ENCODE data around the gene AFF3.

The AFF3 gene

DNA sequence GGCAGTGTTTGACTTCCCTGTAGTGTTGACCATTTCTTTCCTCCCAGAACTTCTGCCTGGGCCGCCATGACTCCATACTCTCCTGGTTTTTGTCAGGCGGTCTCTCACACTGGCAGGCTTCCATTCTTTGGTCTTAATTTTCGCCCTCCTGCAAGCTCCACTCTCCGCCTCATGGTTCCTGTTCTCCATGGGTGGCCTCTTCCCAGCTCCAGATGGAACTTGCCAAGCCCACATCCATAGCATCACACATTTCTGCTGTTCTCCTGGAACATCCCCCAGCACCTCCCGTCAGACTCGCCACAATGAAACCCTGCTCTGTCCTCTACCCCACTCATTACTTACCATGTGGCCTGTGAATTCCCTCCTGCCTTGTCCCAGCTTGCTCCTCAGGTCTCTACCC lies 896 bp upstream of the AFF3 start:
- TF ChIP-seq ISL1 (CRISPR knock-in tag; IDR thresholded peaks at IDR 0.05) (no peak), ZNF8 (CRISPR knock-in tag; IDR thresholded peaks at IDR 0.05) (no peak)
- no peak for ATAC-seq

DNA sequence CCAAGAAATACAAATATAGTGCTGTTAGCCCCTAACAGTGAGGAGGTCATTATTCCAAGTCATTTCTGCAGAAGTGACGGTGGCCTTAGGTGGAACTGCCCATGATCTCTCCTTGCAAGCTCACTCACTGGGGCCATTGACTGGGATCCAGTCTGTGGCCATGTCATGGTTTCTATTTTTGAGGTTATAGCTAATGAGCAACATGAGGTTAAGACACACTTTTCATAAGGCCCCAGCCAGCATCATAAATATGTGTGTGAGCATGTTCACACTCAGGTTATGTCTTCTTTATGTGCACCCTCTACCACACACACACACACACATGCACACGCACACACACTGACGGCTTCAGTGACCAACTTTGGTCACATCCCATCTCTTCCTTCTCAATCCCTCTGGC lies 484 bp downstream of the AFF3 start:
- ATAC-seq = no peak
- TF ChIP-seq TCF4 (CRISPR knock-in tag; IDR thresholded peaks at IDR 0.05; ENCODE audit: borderline replicate concordance) = no peak
- TF ChIP-seq PPARA (CRISPR knock-in tag; IDR thresholded peaks at IDR 0.05; ENCODE audit: borderline replicate concordance) = no peak
- no peak for TF ChIP-seq SNAI2 (CRISPR knock-in tag; IDR thresholded peaks at IDR 0.05)
- TF ChIP-seq, protein P1, sequence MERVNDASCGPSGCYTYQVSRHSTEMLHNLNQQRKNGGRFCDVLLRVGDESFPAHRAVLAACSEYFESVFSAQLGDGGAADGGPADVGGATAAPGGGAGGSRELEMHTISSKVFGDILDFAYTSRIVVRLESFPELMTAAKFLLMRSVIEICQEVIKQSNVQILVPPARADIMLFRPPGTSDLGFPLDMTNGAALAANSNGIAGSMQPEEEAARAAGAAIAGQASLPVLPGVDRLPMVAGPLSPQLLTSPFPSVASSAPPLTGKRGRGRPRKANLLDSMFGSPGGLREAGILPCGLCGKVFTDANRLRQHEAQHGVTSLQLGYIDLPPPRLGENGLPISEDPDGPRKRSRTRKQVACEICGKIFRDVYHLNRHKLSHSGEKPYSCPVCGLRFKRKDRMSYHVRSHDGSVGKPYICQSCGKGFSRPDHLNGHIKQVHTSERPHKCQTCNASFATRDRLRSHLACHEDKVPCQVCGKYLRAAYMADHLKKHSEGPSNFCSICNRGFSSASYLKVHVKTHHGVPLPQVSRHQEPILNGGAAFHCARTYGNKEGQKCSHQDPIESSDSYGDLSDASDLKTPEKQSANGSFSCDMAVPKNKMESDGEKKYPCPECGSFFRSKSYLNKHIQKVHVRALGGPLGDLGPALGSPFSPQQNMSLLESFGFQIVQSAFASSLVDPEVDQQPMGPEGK (CRISPR knock-in tag; IDR thresholded peaks at IDR 0.05; ENCODE audit: borderline replicate concordance) = no peak
- no peak for TF ChIP-seq RARB (CRISPR knock-in tag; IDR thresholded peaks at IDR 0.05)
- TF ChIP-seq CSDC2 (CRISPR knock-in tag; IDR thresholded peaks at IDR 0.05) = no peak

DNA sequence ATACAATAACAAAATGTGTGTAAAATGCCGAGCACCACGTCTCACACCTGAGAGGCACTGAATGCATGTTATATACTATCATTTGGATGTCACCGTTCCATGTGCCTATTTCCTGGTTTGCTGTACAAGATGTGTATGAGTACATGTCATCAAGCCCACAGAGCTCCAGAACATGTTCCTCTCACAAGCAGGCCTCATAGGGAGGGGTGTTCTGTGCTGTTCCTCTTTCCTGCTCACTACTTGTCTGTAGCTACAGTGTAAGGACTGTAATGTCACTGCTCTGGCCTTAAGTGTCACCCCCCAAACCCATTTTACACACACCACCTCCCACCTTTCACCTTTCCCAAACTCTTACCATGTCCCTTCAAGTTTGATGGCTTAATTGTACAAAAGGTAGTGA lies 1.8 kb downstream of the AFF3 start:
- no peak for ATAC-seq
- TF ChIP-seq, protein P1 (CRISPR knock-in tag; IDR thresholded peaks at IDR 0.05; ENCODE audit: borderline replicate concordance) = no peak
- TF ChIP-seq OSR1 (CRISPR knock-in tag; IDR thresholded peaks at IDR 0.05) (no peak), BACH2 (CRISPR knock-in tag; IDR thresholded peaks at IDR 0.05; ENCODE audit: borderline replicate concordance) (no peak), ZC3H10 (CRISPR knock-in tag; IDR thresholded peaks at IDR 0.05) (no peak), ZNF8 (CRISPR knock-in tag; IDR thresholded peaks at IDR 0.05) (no peak), CSDC2 (CRISPR knock-in tag; IDR thresholded peaks at IDR 0.05) (no peak), ZFP3 (CRISPR knock-in tag; IDR thresholded peaks at IDR 0.05) (no peak), ZFP30 (CRISPR knock-in tag; IDR thresholded peaks at IDR 0.05) (no peak)
- TF ChIP-seq, protein P2, sequence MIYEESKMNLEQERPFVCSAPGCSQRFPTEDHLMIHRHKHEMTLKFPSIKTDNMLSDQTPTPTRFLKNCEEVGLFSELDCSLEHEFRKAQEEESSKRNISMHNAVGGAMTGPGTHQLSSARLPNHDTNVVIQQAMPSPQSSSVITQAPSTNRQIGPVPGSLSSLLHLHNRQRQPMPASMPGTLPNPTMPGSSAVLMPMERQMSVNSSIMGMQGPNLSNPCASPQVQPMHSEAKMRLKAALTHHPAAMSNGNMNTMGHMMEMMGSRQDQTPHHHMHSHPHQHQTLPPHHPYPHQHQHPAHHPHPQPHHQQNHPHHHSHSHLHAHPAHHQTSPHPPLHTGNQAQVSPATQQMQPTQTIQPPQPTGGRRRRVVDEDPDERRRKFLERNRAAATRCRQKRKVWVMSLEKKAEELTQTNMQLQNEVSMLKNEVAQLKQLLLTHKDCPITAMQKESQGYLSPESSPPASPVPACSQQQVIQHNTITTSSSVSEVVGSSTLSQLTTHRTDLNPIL (CRISPR knock-in tag; IDR thresholded peaks at IDR 0.05; ENCODE audit: low read depth) = no peak
- TF ChIP-seq, protein P3, sequence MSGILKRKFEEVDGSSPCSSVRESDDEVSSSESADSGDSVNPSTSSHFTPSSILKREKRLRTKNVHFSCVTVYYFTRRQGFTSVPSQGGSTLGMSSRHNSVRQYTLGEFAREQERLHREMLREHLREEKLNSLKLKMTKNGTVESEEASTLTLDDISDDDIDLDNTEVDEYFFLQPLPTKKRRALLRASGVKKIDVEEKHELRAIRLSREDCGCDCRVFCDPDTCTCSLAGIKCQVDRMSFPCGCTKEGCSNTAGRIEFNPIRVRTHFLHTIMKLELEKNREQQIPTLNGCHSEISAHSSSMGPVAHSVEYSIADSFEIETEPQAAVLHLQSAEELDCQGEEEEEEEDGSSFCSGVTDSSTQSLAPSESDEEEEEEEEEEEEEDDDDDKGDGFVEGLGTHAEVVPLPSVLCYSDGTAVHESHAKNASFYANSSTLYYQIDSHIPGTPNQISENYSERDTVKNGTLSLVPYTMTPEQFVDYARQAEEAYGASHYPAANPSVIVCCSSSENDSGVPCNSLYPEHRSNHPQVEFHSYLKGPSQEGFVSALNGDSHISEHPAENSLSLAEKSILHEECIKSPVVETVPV (CRISPR knock-in tag; IDR thresholded peaks at IDR 0.05) = no peak

DNA sequence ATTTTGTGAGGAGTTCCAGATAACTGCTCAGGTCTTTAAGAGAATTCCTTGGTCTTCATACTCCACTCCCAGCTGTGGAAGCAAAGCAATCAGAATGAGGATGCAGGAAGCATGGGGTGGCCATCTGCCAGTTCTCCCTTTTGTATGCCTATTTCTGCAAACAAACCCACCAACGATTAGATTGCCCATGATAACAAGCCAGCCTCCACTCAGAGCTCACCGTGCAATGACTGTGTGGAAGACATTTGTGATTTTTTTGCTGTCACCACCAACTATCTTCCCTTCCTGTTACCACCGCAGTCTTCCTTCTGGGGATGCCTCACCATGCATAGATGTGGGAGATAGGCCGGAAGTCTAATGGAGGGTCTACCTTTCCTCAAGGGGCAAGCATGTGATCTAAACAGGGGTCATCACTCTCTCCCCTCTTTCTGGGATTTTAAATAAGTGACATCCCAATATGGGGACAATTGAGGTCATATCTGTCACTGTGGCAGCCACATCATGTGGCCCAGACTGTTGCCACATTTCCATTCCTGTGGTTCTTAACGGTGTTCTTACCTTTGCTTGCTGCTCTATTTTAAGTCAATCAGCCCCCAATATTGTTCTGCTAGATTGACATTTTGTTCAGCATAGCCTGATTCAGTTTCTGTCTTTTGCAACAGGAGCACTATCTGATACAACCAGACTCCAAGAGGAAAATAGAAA lies 4.4 kb downstream of the AFF3 start:
- ATAC-seq = no peak

More for the DNA sequence above, 4.4 kb downstream of the AFF3 start:
- TF ChIP-seq ESRRG (CRISPR knock-in tag; IDR thresholded peaks at IDR 0.05) = no peak
- no peak for TF ChIP-seq PPARA (CRISPR knock-in tag; IDR thresholded peaks at IDR 0.05; ENCODE audit: borderline replicate concordance)
- no peak for TF ChIP-seq RARB (CRISPR knock-in tag; IDR thresholded peaks at IDR 0.05)
- TF ChIP-seq, protein P2 (CRISPR knock-in tag; IDR thresholded peaks at IDR 0.05; ENCODE audit: low read depth) = no peak
- TF ChIP-seq, protein P3 (CRISPR knock-in tag; IDR thresholded peaks at IDR 0.05) = no peak
- no peak for TF ChIP-seq ZC3H10 (CRISPR knock-in tag; IDR thresholded peaks at IDR 0.05)
- TF ChIP-seq ZFP30 (CRISPR knock-in tag; IDR thresholded peaks at IDR 0.05) = no peak
- TF ChIP-seq SNAI2 (CRISPR knock-in tag; IDR thresholded peaks at IDR 0.05) = no peak
- TF ChIP-seq CSDC2 (CRISPR knock-in tag; IDR thresholded peaks at IDR 0.05) = no peak
- no peak for TF ChIP-seq ZNF8 (CRISPR knock-in tag; IDR thresholded peaks at IDR 0.05)
- TF ChIP-seq TCF4 (CRISPR knock-in tag; IDR thresholded peaks at IDR 0.05; ENCODE audit: borderline replicate concordance) = no peak
- TF ChIP-seq, protein P4, sequence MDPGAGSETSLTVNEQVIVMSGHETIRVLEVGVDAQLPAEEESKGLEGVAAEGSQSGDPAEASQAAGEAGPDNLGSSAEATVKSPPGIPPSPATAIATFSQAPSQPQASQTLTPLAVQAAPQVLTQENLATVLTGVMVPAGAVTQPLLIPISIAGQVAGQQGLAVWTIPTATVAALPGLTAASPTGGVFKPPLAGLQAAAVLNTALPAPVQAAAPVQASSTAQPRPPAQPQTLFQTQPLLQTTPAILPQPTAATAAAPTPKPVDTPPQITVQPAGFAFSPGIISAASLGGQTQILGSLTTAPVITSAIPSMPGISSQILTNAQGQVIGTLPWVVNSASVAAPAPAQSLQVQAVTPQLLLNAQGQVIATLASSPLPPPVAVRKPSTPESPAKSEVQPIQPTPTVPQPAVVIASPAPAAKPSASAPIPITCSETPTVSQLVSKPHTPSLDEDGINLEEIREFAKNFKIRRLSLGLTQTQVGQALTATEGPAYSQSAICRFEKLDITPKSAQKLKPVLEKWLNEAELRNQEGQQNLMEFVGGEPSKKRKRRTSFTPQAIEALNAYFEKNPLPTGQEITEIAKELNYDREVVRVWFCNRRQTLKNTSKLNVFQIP (CRISPR knock-in tag; IDR thresholded peaks at IDR 0.05; ENCODE audit: borderline replicate concordance, low read depth) = no peak
- no peak for TF ChIP-seq BACH2 (CRISPR knock-in tag; IDR thresholded peaks at IDR 0.05; ENCODE audit: borderline replicate concordance)
- TF ChIP-seq ZNF70 (CRISPR knock-in tag; IDR thresholded peaks at IDR 0.05) = no peak
- TF ChIP-seq GLIS3 (CRISPR knock-in tag; IDR thresholded peaks at IDR 0.05) = no peak
- TF ChIP-seq, protein P5, sequence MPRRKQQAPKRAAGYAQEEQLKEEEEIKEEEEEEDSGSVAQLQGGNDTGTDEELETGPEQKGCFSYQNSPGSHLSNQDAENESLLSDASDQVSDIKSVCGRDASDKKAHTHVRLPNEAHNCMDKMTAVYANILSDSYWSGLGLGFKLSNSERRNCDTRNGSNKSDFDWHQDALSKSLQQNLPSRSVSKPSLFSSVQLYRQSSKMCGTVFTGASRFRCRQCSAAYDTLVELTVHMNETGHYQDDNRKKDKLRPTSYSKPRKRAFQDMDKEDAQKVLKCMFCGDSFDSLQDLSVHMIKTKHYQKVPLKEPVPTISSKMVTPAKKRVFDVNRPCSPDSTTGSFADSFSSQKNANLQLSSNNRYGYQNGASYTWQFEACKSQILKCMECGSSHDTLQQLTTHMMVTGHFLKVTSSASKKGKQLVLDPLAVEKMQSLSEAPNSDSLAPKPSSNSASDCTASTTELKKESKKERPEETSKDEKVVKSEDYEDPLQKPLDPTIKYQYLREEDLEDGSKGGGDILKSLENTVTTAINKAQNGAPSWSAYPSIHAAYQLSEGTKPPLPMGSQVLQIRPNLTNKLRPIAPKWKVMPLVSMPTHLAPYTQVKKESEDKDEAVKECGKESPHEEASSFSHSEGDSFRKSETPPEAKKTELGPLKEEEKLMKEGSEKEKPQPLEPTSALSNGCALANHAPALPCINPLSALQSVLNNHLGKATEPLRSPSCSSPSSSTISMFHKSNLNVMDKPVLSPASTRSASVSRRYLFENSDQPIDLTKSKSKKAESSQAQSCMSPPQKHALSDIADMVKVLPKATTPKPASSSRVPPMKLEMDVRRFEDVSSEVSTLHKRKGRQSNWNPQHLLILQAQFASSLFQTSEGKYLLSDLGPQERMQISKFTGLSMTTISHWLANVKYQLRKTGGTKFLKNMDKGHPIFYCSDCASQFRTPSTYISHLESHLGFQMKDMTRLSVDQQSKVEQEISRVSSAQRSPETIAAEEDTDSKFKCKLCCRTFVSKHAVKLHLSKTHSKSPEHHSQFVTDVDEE (CRISPR knock-in tag; IDR thresholded peaks at IDR 0.05) = no peak

Data from SK-N-SH treated with all-trans-retinoic acid at 6 μM for 48 hours (cell line).